SK-N-SH treated with all-trans-retinoic acid at 6 μM for 48 hours (cell line): Measurements from ENCODE around the gene VN1R5.

ENCODE experiments used
- ARNTL ChIP-seq: fragments of 450-650 bp; formaldehyde crosslinking; IDR thresholded peaks from 2 replicates; pipeline ENCODE4 v1.5.0; 2020; ENCODE audit warnings: low read depth, mild to moderate bottlenecking, moderate library complexity, borderline replicate concordance
- CSRNP3 ChIP-seq: fragments of 250-450 bp; sonication (Bioruptor Pico); IDR thresholded peaks from 2 replicates; pipeline ENCODE4 v1.5.1; 2021; ENCODE audit warnings: mild to moderate bottlenecking, moderate library complexity
- ESRRG ChIP-seq: fragments of 250-450 bp; sonication (Bioruptor Pico); IDR thresholded peaks from 2 replicates; pipeline ENCODE4 v1.6.1; 2021; ENCODE audit warnings: mild to moderate bottlenecking
- GLIS3 ChIP-seq: fragments of 250-450 bp; sonication (Bioruptor Pico); IDR thresholded peaks from 2 replicates; pipeline ENCODE4 v1.5.0; 2020; ENCODE audit warnings: mild to moderate bottlenecking, moderate library complexity
- OSR1 ChIP-seq: fragments of 250-450 bp; sonication (Bioruptor Pico); IDR thresholded peaks from 2 replicates; pipeline ENCODE4 v1.8.0; 2022; ENCODE audit warnings: moderate library complexity, mild to moderate bottlenecking, inconsistent platforms
- PATZ1 ChIP-seq: fragments of 250-450 bp; sonication (Bioruptor Pico); IDR thresholded peaks from 2 replicates; pipeline ENCODE4 v1.8.0; 2020; ENCODE audit warnings: mild to moderate bottlenecking, moderate library complexity, borderline replicate concordance
- POU6F1 ChIP-seq: fragments of 250-450 bp; sonication (Bioruptor Pico); IDR thresholded peaks from 2 replicates; pipeline ENCODE4 v1.8.0; 2021; ENCODE audit warnings: low read depth, mild to moderate bottlenecking, moderate library complexity, borderline replicate concordance
- PPARA ChIP-seq: fragments of 250-450 bp; sonication (Bioruptor Pico); IDR thresholded peaks from 2 replicates; pipeline ENCODE4 v1.5.0; 2020; ENCODE audit warnings: mild to moderate bottlenecking, borderline replicate concordance
- RARB ChIP-seq: fragments of 250-450 bp; sonication (Bioruptor Pico); IDR thresholded peaks from 2 replicates; pipeline ENCODE4 v1.8.0; 2021; ENCODE audit warnings: mild to moderate bottlenecking, moderate library complexity
- TCF4 ChIP-seq: fragments of 250-450 bp; sonication (Bioruptor Pico); IDR thresholded peaks from 2 replicates; pipeline ENCODE4 v1.8.0; 2021; ENCODE audit warnings: mild to moderate bottlenecking, moderate library complexity, borderline replicate concordance
- ZFP3 ChIP-seq: fragments of 250-450 bp; sonication (Bioruptor Pico); IDR thresholded peaks from 2 replicates; pipeline ENCODE4 v1.5.0; 2020; ENCODE audit warnings: mild to moderate bottlenecking, moderate library complexity
- ZFP30 ChIP-seq: fragments of 450-650 bp; formaldehyde crosslinking; IDR thresholded peaks from 2 replicates; pipeline ENCODE4 v1.5.0; 2022; ENCODE audit warnings: mild to moderate bottlenecking, moderate library complexity
- ZNF70 ChIP-seq: fragments of 450-650 bp; formaldehyde crosslinking; IDR thresholded peaks from 2 replicates; pipeline ENCODE4 v1.5.0; 2020; ENCODE audit warnings: mild to moderate bottlenecking, moderate library complexity
- ZNF8 ChIP-seq: fragments of 450-650 bp; formaldehyde crosslinking; IDR thresholded peaks from 2 replicates; pipeline ENCODE4 v1.5.0; 2020; ENCODE audit warnings: mild to moderate bottlenecking, moderate library complexity

- TF ChIP-seq OSR1 (CRISPR knock-in tag) (no peak), TCF4 (CRISPR knock-in tag) (no peak), ESRRG (no peak), CSRNP3 (no peak), PPARA (CRISPR knock-in tag) (no peak), GLIS3 (no peak), PATZ1 (CRISPR knock-in tag) (no peak), ZNF8 (CRISPR knock-in tag) (no peak), ZFP3 (CRISPR knock-in tag) (no peak), ZFP30 (no peak), ZNF70 (CRISPR knock-in tag) (no peak), ARNTL (no peak), POU6F1 (CRISPR knock-in tag) (no peak), RARB (no peak)
These were observed 33.0 kb upstream of the VN1R5 start for GRCh38 chr1:247222840-247223239.
